ACC112 (cell line): ENCODE results near the gene C1orf159.

Source experiments
- H2AFZ ChIP-seq: fragments of 200-600 bp; sonication (generic); one replicate; pipeline ENCODE4 v1.6.0; 2017; ENCODE audit warnings: antibody characterized with exemption, low read length; ENCODE audit not compliant: unreplicated experiment
- H3K27ac ChIP-seq: fragments of 200-600 bp; sonication (generic); 2 replicates; pipeline ENCODE4 v1.5.1; 2014; ENCODE audit warnings: low read depth, mild to moderate bottlenecking, antibody characterized with exemption, low read length, moderate library complexity
- H3K27me3 ChIP-seq: fragments of 200-600 bp; sonication (generic); 2 replicates; pipeline ENCODE4 v1.6.1; 2014; ENCODE audit warnings: mild to moderate bottlenecking, antibody characterized with exemption, low read length, moderate library complexity, mixed read lengths; ENCODE audit not compliant: insufficient read depth
- H3K36me3 ChIP-seq: fragments of 200-600 bp; sonication (generic); 2 replicates; pipeline ENCODE4 v1.6.1; 2016; ENCODE audit warnings: mild to moderate bottlenecking, antibody characterized with exemption, low read length, moderate library complexity, mixed read lengths; ENCODE audit not compliant: insufficient read depth
- H3K4me1 ChIP-seq: fragments of 200-600 bp; sonication (generic); one replicate; pipeline ENCODE4 v1.6.1; 2016; ENCODE audit warnings: low read length, mixed read lengths; ENCODE audit not compliant: insufficient read depth, unreplicated experiment, control insufficient read depth
- H3K4me3 ChIP-seq: fragments of 200-600 bp; sonication (generic); 2 replicates; pipeline ENCODE4 v1.5.1; 2014; ENCODE audit warnings: mild to moderate bottlenecking, low read depth, low read length
- H3K79me2 ChIP-seq: fragments of 200-600 bp; sonication (generic); one replicate; pipeline ENCODE4 v1.6.0; 2016; ENCODE audit warnings: low read length; ENCODE audit not compliant: control insufficient read depth, unreplicated experiment, insufficient read depth

The C1orf159 gene

DNA sequence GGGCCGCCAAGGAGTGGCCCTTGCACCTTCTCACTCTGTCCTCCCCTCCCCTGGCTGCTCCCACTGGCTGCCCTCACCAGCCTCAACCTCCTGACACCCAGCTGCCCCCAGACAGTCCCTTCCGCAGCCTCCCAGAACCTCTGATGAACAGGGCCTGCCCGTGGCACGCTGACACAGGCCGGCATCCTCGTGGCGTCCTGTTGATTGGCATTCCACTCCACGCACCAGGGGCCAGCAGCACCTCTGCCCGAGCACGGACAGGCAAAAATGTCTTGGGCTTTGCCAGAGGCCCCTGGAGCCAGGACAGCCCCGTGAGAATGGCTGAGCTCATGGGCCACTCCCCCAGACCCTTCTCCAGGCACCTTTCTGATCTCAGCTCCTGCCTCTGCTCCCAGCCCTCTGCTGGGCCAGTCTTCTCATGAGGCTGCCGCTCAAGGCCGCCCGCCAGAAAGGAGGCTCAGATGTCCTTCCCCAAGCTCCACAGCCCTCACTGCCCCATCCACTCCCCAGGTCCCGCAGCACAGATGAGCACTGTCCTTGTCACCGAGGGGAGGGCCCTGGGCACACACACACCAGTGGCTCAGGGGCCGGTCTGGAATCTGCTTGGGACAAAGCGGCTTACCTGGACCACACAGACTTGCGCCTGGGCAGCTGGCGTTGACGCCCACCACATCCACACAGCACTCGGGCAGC, 26.0 kb downstream of the C1orf159 start:
- H3K36me3 ChIP-seq = no peaks in the 10 kb centered on the region

DNA sequence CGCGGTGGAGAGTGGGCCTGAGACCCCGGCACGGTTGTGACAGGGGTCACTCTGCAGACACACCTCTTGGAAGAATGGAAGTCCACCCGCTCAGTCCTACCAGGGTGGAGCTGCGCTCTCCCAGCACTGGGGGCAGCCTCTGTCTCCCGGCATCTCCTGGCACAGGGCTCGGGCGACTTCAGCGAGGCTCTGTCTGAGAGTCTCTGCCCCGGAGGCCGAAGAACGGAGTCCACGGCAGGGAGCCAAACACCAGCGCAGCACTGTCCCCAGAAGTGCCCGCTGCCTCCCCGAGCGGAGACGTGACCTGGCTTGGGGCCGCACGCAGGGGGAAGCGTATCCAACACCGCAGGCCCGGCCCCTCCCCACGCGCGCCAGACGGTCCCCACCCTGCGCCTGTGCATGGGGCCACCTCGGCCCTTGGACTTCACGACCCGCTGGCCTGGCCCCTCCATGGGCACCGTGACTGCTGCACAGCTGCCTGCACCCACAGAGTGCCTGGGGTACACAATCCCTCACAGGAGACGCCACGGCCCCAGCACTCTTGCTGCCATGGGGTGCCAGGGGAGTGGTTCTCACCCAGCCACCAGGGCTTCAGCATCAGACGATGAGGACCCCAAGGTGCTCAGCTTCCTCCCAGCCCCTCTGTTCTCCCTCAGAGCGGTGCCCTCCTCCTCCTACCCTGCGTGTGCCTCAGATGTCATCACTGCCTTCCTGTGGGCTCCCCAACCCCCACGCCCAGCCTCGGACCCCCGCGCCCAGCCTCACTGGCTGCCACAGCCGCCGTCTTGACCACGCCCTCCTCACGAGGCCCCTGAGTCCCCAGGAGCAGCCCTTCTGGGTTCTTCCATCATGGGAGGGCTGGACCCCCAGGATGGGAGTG, 26.8 kb downstream of the C1orf159 start:
- Histone ChIP-seq H3K27me3 (no peaks in the 10 kb centered on the region), H3K36me3 (no peaks in the 10 kb centered on the region), H3K4me1 (no peaks in the 10 kb centered on the region), H3K4me3 (no peak overlapping the region), H3K27ac (no peak overlapping the region), H3K79me2 (no peaks in the 10 kb centered on the region), H2AFZ (no peak overlapping the region)

More for the DNA sequence above, 26.0 kb downstream of the C1orf159 start:
- Histone ChIP-seq H3K4me3 (no peak overlapping the region), H3K27ac (no peak overlapping the region), H3K4me1 (no peaks in the 10 kb centered on the region), H3K27me3 (no peaks in the 10 kb centered on the region), H3K79me2 (no peaks in the 10 kb centered on the region), H2AFZ (no peak overlapping the region)

- Histone ChIP-seq H3K79me2 (no peaks in the 10 kb centered on the region), H3K27me3 (no peaks in the 10 kb centered on the region), H3K4me1 (no peaks in the 10 kb centered on the region), H3K27ac (no peak overlapping the region), H3K36me3 (no peaks in the 10 kb centered on the region), H2AFZ (no peak overlapping the region), H3K4me3 (no peak overlapping the region)
These were observed 27.7 kb downstream of the C1orf159 start for GRCh38 chr1:1088029-1088800.

GRCh38 chr1:1087351-1088028, 28.4 kb downstream of the C1orf159 start:
- H3K36me3 ChIP-seq = no peaks in the 10 kb centered on the region
- H3K4me3 ChIP-seq = no peak overlapping the region
- H3K4me1 ChIP-seq = no peaks in the 10 kb centered on the region
- H3K79me2 ChIP-seq = no peaks in the 10 kb centered on the region
- H3K27me3 ChIP-seq = no peaks in the 10 kb centered on the region
- no peak overlapping the region for H2AFZ ChIP-seq
- no peak overlapping the region for H3K27ac ChIP-seq

GRCh38 chr1:1086911-1087341, 29.0 kb downstream of the C1orf159 start:
- H3K36me3 ChIP-seq = no peaks in the 10 kb centered on the region
- no peaks in the 10 kb centered on the region for H3K79me2 ChIP-seq
- no peak overlapping the region for H3K4me3 ChIP-seq
- no peaks in the 10 kb centered on the region for H3K4me1 ChIP-seq
- H2AFZ ChIP-seq = no peak overlapping the region
- no peak overlapping the region for H3K27ac ChIP-seq
- H3K27me3 ChIP-seq = no peaks in the 10 kb centered on the region

- Histone ChIP-seq H3K36me3 (no peaks in the 10 kb centered on the region), H3K27me3 (no peaks in the 10 kb centered on the region), H3K27ac (no peak overlapping the region), H3K4me3 (no peak overlapping the region), H3K4me1 (no peaks in the 10 kb centered on the region), H2AFZ (no peak overlapping the region), H3K79me2 (no peaks in the 10 kb centered on the region)
These were observed 29.7 kb downstream of the C1orf159 start for GRCh38 chr1:1085911-1086841.

DNA sequence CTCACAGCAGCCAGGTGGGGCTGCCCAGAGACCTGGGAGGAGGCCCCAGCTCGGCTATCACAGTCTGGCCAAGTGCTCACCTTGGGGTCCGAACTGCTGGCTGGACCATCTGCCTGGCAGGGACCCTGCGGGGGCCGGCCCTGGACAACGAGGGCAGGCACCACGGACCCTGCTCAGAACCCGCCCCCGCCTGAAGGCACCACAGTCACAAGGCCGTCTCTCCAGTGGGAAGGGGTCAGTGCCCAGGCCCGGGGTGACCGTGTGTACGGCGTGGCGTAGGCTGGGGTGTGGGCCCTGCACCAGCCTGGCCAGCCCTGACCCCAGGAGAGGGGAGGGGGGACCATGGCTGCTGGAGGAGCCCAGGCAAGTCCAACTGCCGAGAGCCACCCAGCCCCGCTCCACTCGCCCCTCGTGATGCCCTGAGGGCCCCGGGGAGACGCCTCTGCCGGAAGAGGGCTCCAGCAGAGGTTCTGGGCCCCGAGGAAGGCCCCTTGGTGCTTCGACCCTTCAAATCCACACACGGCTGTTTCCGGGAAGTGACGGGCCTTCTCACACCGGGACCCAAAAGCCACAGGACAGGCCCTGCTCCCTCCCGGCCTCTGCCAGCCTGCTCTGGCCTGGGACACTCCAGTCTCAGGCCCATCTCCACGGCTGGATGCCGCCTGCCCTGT, 30.6 kb downstream of the C1orf159 start:
- H3K4me1 ChIP-seq = no peaks in the 10 kb centered on the region
- no peaks in the 10 kb centered on the region for H3K27me3 ChIP-seq
- H3K36me3 ChIP-seq = no peaks in the 10 kb centered on the region

GRCh38 chr1:1084372-1085170, 31.3 kb downstream of the C1orf159 start:
- Histone ChIP-seq H3K36me3 (no peaks in the 10 kb centered on the region), H3K27me3 (no peaks in the 10 kb centered on the region), H3K4me3 (no peak overlapping the region), H3K4me1 (no peaks in the 10 kb centered on the region), H3K27ac (no peak overlapping the region), H2AFZ (no peak overlapping the region), H3K79me2 (no peaks in the 10 kb centered on the region)

More for the DNA sequence above, 30.6 kb downstream of the C1orf159 start:
- no peak overlapping the region for H3K4me3 ChIP-seq
- H3K27ac ChIP-seq = no peak overlapping the region
- no peak overlapping the region for H2AFZ ChIP-seq
- no peaks in the 10 kb centered on the region for H3K79me2 ChIP-seq
